ENCODE results near the gene CYP24A1. TPM values are rescaled to one million over a fixed set of nuclear protein-coding genes. Genes with fewer than 3 reads are reported as not detected.

CYP24A1 gene
- total and polyA plus RNA-seq, 2 donors (not counting 3 experiments of a cell fraction or from before 2014, with no cell fraction given) = not detected

- no TSS peak for BruUV-seq (replicated peaks)
- DNase-seq (ENCODE audit: low read depth, low spot score) (no peak), FAIRE-seq (no peak)
- Histone ChIP-seq H3K27ac (ENCODE audit: insufficient read depth, low read depth, low read length) (no peak overlapping the region), H3K27me3 (ENCODE audit: control insufficient read depth in 2 of 2, insufficient read depth in 2 of 2, low read length in 2 of 2) (peaks cover 32 to 47% of the 10 kb centered on the region in 2 experiments), H3K4me1 (ENCODE audit: control insufficient read depth, extremely low read depth, insufficient read depth, low read length) (no peaks in the 10 kb centered on the region), H2AFZ (ENCODE audit: low read depth, low read length) (no peak overlapping the region), H3K9me3 (replicated peaks; ENCODE audit: control insufficient read depth, insufficient read depth, low read length) (no peaks in the 10 kb centered on the region), H3K9ac (replicated peaks; ENCODE audit: extremely low read depth, insufficient read depth, low read length) (no peak overlapping the region), H3K79me2 (ENCODE audit: control insufficient read depth, insufficient read depth, low read length) (no peaks in the 10 kb centered on the region), H3K4me3 (replicated peaks in 1 of 3; ENCODE audit: insufficient read depth in 1 of 3, low read depth in 1 of 3, low read length in 3 of 3) (no peak overlapping the region), H3K9me1 (replicated peaks; ENCODE audit: control insufficient read depth, extremely low read depth, insufficient read depth, low read length) (no peaks in the 10 kb centered on the region), H3K4me2 (ENCODE audit: insufficient read depth, low read length) (no peak overlapping the region), H4K20me1 (replicated peaks; ENCODE audit: control insufficient read depth, extremely low read depth, insufficient read depth, low read length) (no peaks in the 10 kb centered on the region), H3K36me3 (ENCODE audit: control insufficient read depth in 2 of 2, extremely low read depth in 1 of 2, insufficient read depth in 2 of 2, low read length in 2 of 2) (no peaks in the 10 kb centered on the region)
- dilution Hi-C loops (cut with MboI; ENCODE audit: extremely low pct_ligation_motif_present, low sequenced_read_pairs) (no loop called here), intact Hi-C loops (cut with micrococcal nuclease) (no loop called here)
- TF ChIP-seq EZH2 (IDR thresholded peaks at IDR 0.05; ENCODE audit: borderline replicate concordance, low read depth, low read length, severe bottlenecking) = no peak
- TF ChIP-seq MYC (IDR thresholded peaks at IDR 0.05; ENCODE audit: low read depth, low read length) = no peak
- TF ChIP-seq FOS (IDR thresholded peaks at IDR 0.05; ENCODE audit: borderline replicate concordance, insufficient read depth, low read length) = no peak
- TF ChIP-seq GATA2 (IDR thresholded peaks at IDR 0.05; ENCODE audit: insufficient read depth, insufficient read length, low read depth, low read length) = no peak
- TF ChIP-seq CTCF (IDR thresholded peaks at IDR 0.05; ENCODE audit: extremely low read depth in 1 of 2, insufficient read depth in 1 of 2, low read depth in 1 of 2, low read length in 2 of 2) = no peak
- no peak for TF ChIP-seq MAX (IDR thresholded peaks at IDR 0.05; ENCODE audit: insufficient read depth, insufficient read length)
- no peak for TF ChIP-seq POLR2AphosphoS5 (IDR thresholded peaks at IDR 0.05; ENCODE audit: insufficient read depth, low read depth, low read length)
- TF ChIP-seq JUN (IDR thresholded peaks at IDR 0.05; ENCODE audit: borderline replicate concordance, insufficient read depth, insufficient read length, low read depth) = no peak
- no peak for TF ChIP-seq POLR2A (IDR thresholded peaks at IDR 0.05; ENCODE audit: low read depth, low read length)
- ChIA-PET CTCF (interaction anchor here (0.6 to 1.5 kb wide), 2 partner anchors 18 to 1640 kb away, joined by 3 to 5 read pairs; no protein-coding TSS in a partner anchor), POLR2A (no interaction called here)
Measured at GRCh38 chr20:54176610-54177009, 2.8 kb upstream of the CYP24A1 start.
